ENCODE data around the gene DMKN.

GRCh38 chr19:35554076-35554475 is 40.6 kb upstream of the DMKN start:
- TF ChIP-seq CTCF (conservative IDR thresholded peaks at IDR 0.05 in 1 of 2, IDR thresholded peaks at IDR 0.05 in 1 of 2; ENCODE audit: low read depth in 1 of 2, low read length in 2 of 2) (no peak), EZH2 (IDR thresholded peaks at IDR 0.05; ENCODE audit: low read length, missing control alignments) (no peak)
